ENCODE data around the gene ZBTB7C.

GRCh38 chr18:48017635-48018034 lies 391.5 kb downstream of the ZBTB7C start:
- TF ChIP-seq EZH2 (IDR thresholded peaks at IDR 0.05; ENCODE audit: borderline replicate concordance, low read length): no peak
- TF ChIP-seq CTCF (conservative IDR thresholded peaks at IDR 0.05 in 1 of 2, IDR thresholded peaks at IDR 0.05 in 1 of 2; ENCODE audit: extremely low read depth in 1 of 2, insufficient read depth in 1 of 2, low read depth in 1 of 2, low read length in 2 of 2): no peak

All from mammary epithelial cell (primary cell).